T-helper 2 cell (primary cell): Measurements from ENCODE around the gene CHRNG.
"Not testable (repeated sequence)": the region's sequence is repeated elsewhere in the genome, so short reads cannot be mapped to it uniquely, and the experiment has no call there.

Source experiments
- DNase-seq, 5 experiments: peaks; one replicate each; pipeline versions ENCODE4 v3.0.0 to v3.0.0-alpha.2; 2012 to 2022

CHRNG gene

GRCh38 chr2:232528746-232529460 lies 10.6 kb upstream of the CHRNG start:
- no peak for DNase-seq

- DNase-seq = no peak
Measured at GRCh38 chr2:232529806-232530547, 9.5 kb upstream of the CHRNG start.

GRCh38 chr2:232530626-232531260 lies 8.7 kb upstream of the CHRNG start:
- no peak for DNase-seq

- DNase-seq = no peak
Measured at GRCh38 chr2:232532419-232532818, 7.1 kb upstream of the CHRNG start.

- DNase-seq = not testable (repeated sequence)
Measured at GRCh38 chr2:232532821-232533220, 6.7 kb upstream of the CHRNG start.

GRCh38 chr2:232533944-232534710 lies 5.4 kb upstream of the CHRNG start:
- DNase-seq = no peak

- DNase-seq = no peak
Measured at GRCh38 chr2:232534940-232535651, 4.4 kb upstream of the CHRNG start.

- no peak for DNase-seq
Measured at GRCh38 chr2:232535761-232536530, 3.5 kb upstream of the CHRNG start.

- no peak for DNase-seq
Measured at GRCh38 chr2:232537079-232537478, 2.4 kb upstream of the CHRNG start.

- no peak for DNase-seq
Measured at GRCh38 chr2:232537499-232537898, 2.0 kb upstream of the CHRNG start.

GRCh38 chr2:232538671-232539070 lies 821 bp upstream of the CHRNG start:
- no peak for DNase-seq

- DNase-seq = no peak
Measured at GRCh38 chr2:232540441-232541041, 1.0 kb downstream of the CHRNG start.

- no peak for DNase-seq
Measured at GRCh38 chr2:232541195-232541960, 1.9 kb downstream of the CHRNG start.

GRCh38 chr2:232541961-232542714 lies 2.6 kb downstream of the CHRNG start:
- no peak for DNase-seq

- no peak for DNase-seq
Measured at GRCh38 chr2:232542715-232543467, 3.4 kb downstream of the CHRNG start.

GRCh38 chr2:232543491-232543890 lies 4.0 kb downstream of the CHRNG start:
- no peak for DNase-seq

GRCh38 chr2:232543928-232544631 lies 4.6 kb downstream of the CHRNG start:
- DNase-seq = no peak

GRCh38 chr2:232544674-232545073 lies 5.2 kb downstream of the CHRNG start:
- no peak for DNase-seq
